Astrocyte (in vitro differentiated cells and primary cell): Measurements from ENCODE around the gene TPRX1. TPM values are rescaled to one million over a fixed set of nuclear protein-coding genes. Genes with fewer than 3 reads are reported as not detected.
"Not testable (repeated sequence)": the region's sequence is repeated elsewhere in the genome, so short reads cannot be mapped to it uniquely, and the experiment has no call there.

Experiments
- DNase-seq: peaks from one replicate; pipeline ENCODE4 v3.0.0-alpha.2; 2010; ENCODE audit warnings: low read depth
- FAIRE-seq: peaks from 2 replicates; lab custom pipeline; 2011; peaks lifted over from hg19 to GRCh38; lab: Jason Lieb, UNC
- H2AFZ ChIP-seq: 2 replicates; pipeline ENCODE4 v1.6.0; 2012; ENCODE audit warnings: low read depth, low read length, inconsistent platforms
- H3K27ac ChIP-seq: 2 replicates; pipeline ENCODE4 v1.5.1; 2011; ENCODE audit warnings: low read depth, low read length, inconsistent platforms
- H3K27me3 ChIP-seq: 2 replicates; pipeline ENCODE4 v1.6.0; 2011; ENCODE audit warnings: low read length, inconsistent platforms; ENCODE audit not compliant: insufficient read depth
- H3K36me3 ChIP-seq: 2 replicates; pipeline ENCODE4 v1.5.1; 2011; ENCODE audit warnings: low read length, inconsistent platforms; ENCODE audit not compliant: insufficient read depth
- H3K4me1 ChIP-seq: 2 replicates; pipeline ENCODE4 v1.5.1; 2011; ENCODE audit warnings: low read length, inconsistent platforms; ENCODE audit not compliant: insufficient read depth
- H3K4me2 ChIP-seq: 2 replicates; pipeline ENCODE4 v1.6.0; 2012; ENCODE audit warnings: low read length, inconsistent platforms
- H3K4me3 ChIP-seq: 2 replicates; pipeline ENCODE4 v1.5.1; 2011; ENCODE audit warnings: low read depth, mild to moderate bottlenecking, low read length, inconsistent platforms; ENCODE audit not compliant: insufficient read depth
- H3K79me2 ChIP-seq: 2 replicates; pipeline ENCODE4 v1.6.0; 2012; ENCODE audit warnings: mild to moderate bottlenecking, low read length, inconsistent platforms; ENCODE audit not compliant: insufficient read depth
- H3K9ac ChIP-seq: 2 replicates; pipeline ENCODE4 v1.6.0; 2012; ENCODE audit warnings: mild to moderate bottlenecking, low read length, inconsistent platforms
- H3K9me3 ChIP-seq: 2 replicates; pipeline ENCODE4 v1.5.1; 2012; ENCODE audit warnings: low read depth, mild to moderate bottlenecking, low read length, inconsistent platforms; ENCODE audit not compliant: insufficient read depth
- H4K20me1 ChIP-seq: 2 replicates; pipeline ENCODE4 v1.6.0; 2012; ENCODE audit warnings: low read length, inconsistent platforms; ENCODE audit not compliant: insufficient read depth
- H3K27ac Mint-ChIP-seq: one replicate; pipeline ENCODE4 v1.8.0; 2021; ENCODE audit warnings: mild to moderate bottlenecking, mixed read lengths; ENCODE audit not compliant: unreplicated experiment
- H3K27me3 Mint-ChIP-seq: one replicate; pipeline ENCODE4 v1.8.0; 2021; ENCODE audit warnings: low read depth, mixed read lengths; ENCODE audit not compliant: unreplicated experiment
- H3K36me3 Mint-ChIP-seq: one replicate; pipeline ENCODE4 v1.8.0; 2021; ENCODE audit warnings: low read depth, mixed read lengths; ENCODE audit not compliant: unreplicated experiment
- H3K4me1 Mint-ChIP-seq: one replicate; pipeline ENCODE4 v1.8.0; 2021; ENCODE audit warnings: low read depth, mixed read lengths; ENCODE audit not compliant: unreplicated experiment
- H3K4me3 Mint-ChIP-seq: one replicate; pipeline ENCODE4 v1.8.0; 2021; ENCODE audit warnings: mild to moderate bottlenecking, moderate library complexity, mixed read lengths; ENCODE audit not compliant: unreplicated experiment
- H3K9me3 Mint-ChIP-seq: one replicate; pipeline ENCODE4 v1.8.0; 2021; ENCODE audit warnings: mild to moderate bottlenecking, mixed read lengths; ENCODE audit not compliant: unreplicated experiment
- EZH2 ChIP-seq: IDR thresholded peaks from 2 replicates; pipeline ENCODE4 v1.6.1; 2012; ENCODE audit warnings: mild to moderate bottlenecking, low read length, inconsistent platforms; ENCODE audit not compliant: insufficient read depth
- total RNA-seq: library from RNA; stranded (reverse); gene quantifications from 2 replicates; pipeline ENCODE4 v1.2.1, GENCODE V29; 2021
- TF ChIP-seq, protein P1 (sequence below): IDR thresholded peaks from 2 replicates; pipeline ENCODE4 v1.5.1; 2011; ENCODE audit warnings: low read depth, mild to moderate bottlenecking, inconsistent platforms, low read length, moderate library complexity; ENCODE audit not compliant: insufficient read depth

Gene TPRX1
- total RNA-seq, 1 donor from 2014 or later = not detected

- Mint-ChIP-seq H3K27ac (no peak overlapping the region), H3K36me3 (peaks cover 2% of the 10 kb centered on the region), H3K4me1 (peaks cover 7% of the 10 kb centered on the region), H3K27me3 (no peaks in the 10 kb centered on the region), H3K4me3 (no peak overlapping the region), H3K9me3 (peaks cover 4% of the 10 kb centered on the region)
- DNase-seq = no peak
- no peak overlapping the region for H3K4me3 ChIP-seq
- H3K4me2 ChIP-seq = no peak overlapping the region
- no peak overlapping the region for H3K27ac ChIP-seq
- no peaks in the 10 kb centered on the region for H4K20me1 ChIP-seq
- H3K27me3 ChIP-seq = peaks cover 6% of the 10 kb centered on the region
- no peak overlapping the region for H3K9ac ChIP-seq
- no peak for FAIRE-seq
- TF ChIP-seq, protein P1, sequence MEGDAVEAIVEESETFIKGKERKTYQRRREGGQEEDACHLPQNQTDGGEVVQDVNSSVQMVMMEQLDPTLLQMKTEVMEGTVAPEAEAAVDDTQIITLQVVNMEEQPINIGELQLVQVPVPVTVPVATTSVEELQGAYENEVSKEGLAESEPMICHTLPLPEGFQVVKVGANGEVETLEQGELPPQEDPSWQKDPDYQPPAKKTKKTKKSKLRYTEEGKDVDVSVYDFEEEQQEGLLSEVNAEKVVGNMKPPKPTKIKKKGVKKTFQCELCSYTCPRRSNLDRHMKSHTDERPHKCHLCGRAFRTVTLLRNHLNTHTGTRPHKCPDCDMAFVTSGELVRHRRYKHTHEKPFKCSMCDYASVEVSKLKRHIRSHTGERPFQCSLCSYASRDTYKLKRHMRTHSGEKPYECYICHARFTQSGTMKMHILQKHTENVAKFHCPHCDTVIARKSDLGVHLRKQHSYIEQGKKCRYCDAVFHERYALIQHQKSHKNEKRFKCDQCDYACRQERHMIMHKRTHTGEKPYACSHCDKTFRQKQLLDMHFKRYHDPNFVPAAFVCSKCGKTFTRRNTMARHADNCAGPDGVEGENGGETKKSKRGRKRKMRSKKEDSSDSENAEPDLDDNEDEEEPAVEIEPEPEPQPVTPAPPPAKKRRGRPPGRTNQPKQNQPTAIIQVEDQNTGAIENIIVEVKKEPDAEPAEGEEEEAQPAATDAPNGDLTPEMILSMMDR = no peak
- no peak for TF ChIP-seq EZH2
- H3K4me1 ChIP-seq = no peaks in the 10 kb centered on the region
- no peaks in the 10 kb centered on the region for H3K9me3 ChIP-seq
- no peak overlapping the region for H2AFZ ChIP-seq
- H3K79me2 ChIP-seq = no peaks in the 10 kb centered on the region
- no peaks in the 10 kb centered on the region for H3K36me3 ChIP-seq
Observed at GRCh38 chr19:47766670-47767069, 37.7 kb downstream of the TPRX1 start.

DNA sequence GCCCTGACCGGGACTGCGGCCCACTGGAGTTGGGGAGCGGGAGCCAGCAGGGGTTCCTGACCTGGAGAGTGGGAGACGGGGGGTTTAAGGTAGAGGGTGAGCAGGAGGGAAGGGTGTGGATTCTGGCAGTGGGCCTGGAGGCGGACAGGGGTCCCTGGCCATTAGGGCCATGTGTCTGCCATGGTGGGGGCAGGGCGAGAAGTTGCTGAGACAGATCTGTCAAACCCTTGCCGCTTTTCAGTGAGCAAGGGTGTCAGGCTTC, 38.1 kb downstream of the TPRX1 start:
- Histone ChIP-seq H3K9me3 (no peaks in the 10 kb centered on the region), H2AFZ (no peak overlapping the region), H3K79me2 (no peaks in the 10 kb centered on the region), H3K4me1 (no peaks in the 10 kb centered on the region), H3K27ac (no peak overlapping the region), H3K4me2 (no peak overlapping the region), H3K4me3 (no peak overlapping the region), H3K36me3 (no peaks in the 10 kb centered on the region), H4K20me1 (no peaks in the 10 kb centered on the region), H3K27me3 (peaks cover 6% of the 10 kb centered on the region), H3K9ac (no peak overlapping the region)
- FAIRE-seq = no peak
- Mint-ChIP-seq H3K36me3 (peaks cover 2% of the 10 kb centered on the region), H3K27me3 (no peaks in the 10 kb centered on the region), H3K4me1 (peaks cover 7% of the 10 kb centered on the region), H3K27ac (no peak overlapping the region), H3K4me3 (no peak overlapping the region), H3K9me3 (peaks cover 4% of the 10 kb centered on the region)
- DNase-seq = no peak
- TF ChIP-seq, protein P1 = no peak
- no peak for TF ChIP-seq EZH2

DNA sequence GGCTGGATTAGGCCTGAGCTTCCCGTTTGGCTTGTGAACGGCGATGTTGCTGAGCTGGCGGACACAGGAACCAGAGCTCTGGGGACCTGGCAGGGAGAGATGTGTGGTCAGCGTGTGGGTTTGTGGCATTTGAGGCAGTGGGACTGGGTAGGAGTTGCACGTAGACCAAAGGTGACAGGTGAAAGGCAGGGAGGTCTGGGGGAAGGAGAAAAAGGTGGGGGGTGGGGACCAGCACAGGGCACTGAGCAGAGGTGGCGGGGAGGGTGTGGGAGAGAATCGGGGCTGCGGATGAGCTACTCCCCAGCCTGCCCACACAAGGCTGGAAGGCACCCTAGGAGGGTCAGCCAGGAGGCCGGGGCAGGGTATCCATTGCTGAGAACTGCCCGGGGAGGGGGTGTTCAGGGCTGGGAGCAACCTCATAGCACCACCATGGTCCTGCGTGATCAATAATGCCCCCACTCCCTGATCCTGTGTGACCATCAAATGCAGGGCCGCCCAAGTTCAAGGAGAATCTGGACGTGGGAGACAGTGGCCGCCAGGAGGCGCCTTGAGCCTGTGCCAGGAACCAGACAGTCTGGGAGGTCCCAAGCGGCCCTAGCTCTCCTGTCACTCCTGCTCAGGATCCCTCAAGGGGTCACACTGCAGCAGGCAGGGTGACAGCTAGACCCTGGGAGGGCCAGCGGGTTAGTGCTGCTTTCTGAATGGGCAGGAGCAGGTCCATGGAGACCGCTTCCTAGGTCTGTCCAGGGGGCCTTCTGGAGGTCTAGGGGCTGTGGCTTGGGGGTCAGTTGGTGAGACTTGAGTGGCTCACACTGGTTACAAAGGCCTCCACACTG, 38.6 kb downstream of the TPRX1 start:
- Histone ChIP-seq H3K79me2 (no peaks in the 10 kb centered on the region), H3K27ac (no peak overlapping the region), H3K9ac (no peak overlapping the region), H3K4me3 (no peak overlapping the region), H3K4me1 (no peaks in the 10 kb centered on the region), H3K4me2 (no peak overlapping the region), H3K36me3 (no peaks in the 10 kb centered on the region), H4K20me1 (peaks cover 2% of the 10 kb centered on the region), H3K9me3 (no peaks in the 10 kb centered on the region), H2AFZ (no peak overlapping the region), H3K27me3 (peaks cover 6% of the 10 kb centered on the region)
- DNase-seq = no peak
- peaks cover 2% of the 10 kb centered on the region for H3K36me3 Mint-ChIP-seq
- peaks cover 4% of the 10 kb centered on the region for H3K9me3 Mint-ChIP-seq
- no peak for TF ChIP-seq EZH2
- TF ChIP-seq, protein P1 = peak; percentile 55
- peak overlapping the region; percentile 91 for H3K27ac Mint-ChIP-seq
- H3K27me3 Mint-ChIP-seq = no peaks in the 10 kb centered on the region
- H3K4me3 Mint-ChIP-seq = no peak overlapping the region
- H3K4me1 Mint-ChIP-seq = peaks cover 7% of the 10 kb centered on the region
- FAIRE-seq = no peak

GRCh38 chr19:47764705-47765104, 39.6 kb downstream of the TPRX1 start:
- not testable (repeated sequence) for H3K4me1 Mint-ChIP-seq, H3K4me2 ChIP-seq, H3K79me2 ChIP-seq, H3K27ac ChIP-seq, H3K36me3 ChIP-seq, FAIRE-seq, H3K27ac Mint-ChIP-seq, H3K4me1 ChIP-seq, H2AFZ ChIP-seq, H3K27me3 ChIP-seq, H3K4me3 ChIP-seq, H3K27me3 Mint-ChIP-seq, DNase-seq, H3K36me3 Mint-ChIP-seq, H3K9me3 Mint-ChIP-seq, H3K9ac ChIP-seq, H3K9me3 ChIP-seq, H3K4me3 Mint-ChIP-seq, H4K20me1 ChIP-seq
